Activated CD4-positive, CD25-positive, alpha-beta regulatory T cell treated with anti-CD3 and anti-CD28 coated beads, Interleukin-2, amount 50 U/mL, for 16 hours (primary cell): ENCODE measurements around the gene S100A14.
"Not testable (repeated sequence)": the region's sequence is repeated elsewhere in the genome, so short reads cannot be mapped to it uniquely, and the experiment has no call there.

Experiments
- DNase-seq: peaks from one replicate; pipeline ENCODE4 v3.0.0-alpha.2; 2020; ENCODE audit warnings: low read depth, low spot score

S100A14 gene

GRCh38 chr1:153616144-153616916, at the start of gene S100A14:
TSS of gene S100A14 (minus strand) at chr1:153616325. CDS start at chr1:153615858, 467 bp downstream.
- no peak for DNase-seq

- DNase-seq = no peak
Observed at GRCh38 chr1:153663211-153663610, 47.1 kb upstream of the S100A14 start.

- no peak for DNase-seq
Observed at GRCh38 chr1:153662269-153662668, 46.1 kb upstream of the S100A14 start.

GRCh38 chr1:153661111-153661708, 45.1 kb upstream of the S100A14 start:
- no peak for DNase-seq

GRCh38 chr1:153659656-153660055, 43.5 kb upstream of the S100A14 start:
- no peak for DNase-seq

- no peak for DNase-seq
Observed at GRCh38 chr1:153659175-153659534, 43.0 kb upstream of the S100A14 start.

- peak; percentile 80 for DNase-seq
Observed at GRCh38 chr1:153658400-153659174, 42.5 kb upstream of the S100A14 start, which contains the start of gene SNAPIN. TSS of gene SNAPIN (plus strand) at chr1:153658703. CDS start at chr1:153658744, 41 bp downstream.

GRCh38 chr1:153655333-153655732, 39.2 kb upstream of the S100A14 start:
- DNase-seq = no peak

- no peak for DNase-seq
Observed at GRCh38 chr1:153652805-153653500, 36.8 kb upstream of the S100A14 start.

- DNase-seq = no peak
Observed at GRCh38 chr1:153651771-153652170, 35.6 kb upstream of the S100A14 start.

- DNase-seq = no peak
Observed at GRCh38 chr1:153649863-153650235, 33.7 kb upstream of the S100A14 start.

GRCh38 chr1:153649137-153649862, 33.2 kb upstream of the S100A14 start:
- no peak for DNase-seq

GRCh38 chr1:153648000-153648643, 32.0 kb upstream of the S100A14 start:
- DNase-seq = no peak

- DNase-seq = no peak
Observed at GRCh38 chr1:153647346-153647714, 31.2 kb upstream of the S100A14 start.

- no peak for DNase-seq
Observed at GRCh38 chr1:153646672-153647345, 30.7 kb upstream of the S100A14 start.

- no peak for DNase-seq
Observed at GRCh38 chr1:153643816-153644215, 27.7 kb upstream of the S100A14 start.

- no peak for DNase-seq
Observed at GRCh38 chr1:153643100-153643499, 27.0 kb upstream of the S100A14 start.

- DNase-seq = no peak
Observed at GRCh38 chr1:153642161-153642560, 26.0 kb upstream of the S100A14 start.

- no peak for DNase-seq
Observed at GRCh38 chr1:153640861-153641260, 24.7 kb upstream of the S100A14 start.

- DNase-seq = not testable (repeated sequence)
Observed at GRCh38 chr1:153640213-153640612, 24.1 kb upstream of the S100A14 start.
